Osteocyte (in vitro differentiated cells): ENCODE data around the gene MRPL24. TPM values are rescaled to one million over a fixed set of nuclear protein-coding genes. Genes with fewer than 3 reads are reported as not detected.
A peak's percentile ranks its signal among the peaks of the same experiment; 100 is the strongest.

Source experiments
- DNase-seq: peaks from one replicate; pipeline ENCODE4 v3.0.0; 2021; ENCODE audit warnings: mixed read lengths; ENCODE audit not compliant: unreplicated experiment; ENCODE audit errors: extremely low spot score
- H3K27ac Mint-ChIP-seq: one replicate; pipeline ENCODE4 v1.8.0; 2021; ENCODE audit warnings: mild to moderate bottlenecking, mixed read lengths; ENCODE audit not compliant: unreplicated experiment
- H3K27me3 Mint-ChIP-seq: one replicate; pipeline ENCODE4 v1.8.0; 2021; ENCODE audit warnings: mixed read lengths; ENCODE audit not compliant: unreplicated experiment
- H3K36me3 Mint-ChIP-seq: one replicate; pipeline ENCODE4 v1.8.0; 2021; ENCODE audit warnings: mixed read lengths; ENCODE audit not compliant: unreplicated experiment
- H3K4me1 Mint-ChIP-seq: one replicate; pipeline ENCODE4 v1.8.0; 2021; ENCODE audit warnings: mixed read lengths; ENCODE audit not compliant: unreplicated experiment
- H3K4me3 Mint-ChIP-seq: one replicate; pipeline ENCODE4 v1.8.0; 2021; ENCODE audit warnings: mild to moderate bottlenecking, moderate library complexity, mixed read lengths; ENCODE audit not compliant: unreplicated experiment
- H3K9me3 Mint-ChIP-seq: one replicate; pipeline ENCODE4 v1.8.0; 2021; ENCODE audit warnings: mixed read lengths; ENCODE audit not compliant: unreplicated experiment
- total RNA-seq: library from RNA; stranded (reverse); gene quantifications from 2 replicates; pipeline ENCODE4 v1.2.1, GENCODE V29; 2021
- TF ChIP-seq, protein P1 (sequence below): fragments of 200-600 bp; sonication (generic); IDR thresholded peaks from 2 replicates; pipeline ENCODE4 v1.5.0; 2021; ENCODE audit warnings: antibody characterized with exemption, mild to moderate bottlenecking, moderate library complexity

MRPL24 gene
- total RNA-seq, 1 donor from 2014 or later = 52.6 TPM

DNA sequence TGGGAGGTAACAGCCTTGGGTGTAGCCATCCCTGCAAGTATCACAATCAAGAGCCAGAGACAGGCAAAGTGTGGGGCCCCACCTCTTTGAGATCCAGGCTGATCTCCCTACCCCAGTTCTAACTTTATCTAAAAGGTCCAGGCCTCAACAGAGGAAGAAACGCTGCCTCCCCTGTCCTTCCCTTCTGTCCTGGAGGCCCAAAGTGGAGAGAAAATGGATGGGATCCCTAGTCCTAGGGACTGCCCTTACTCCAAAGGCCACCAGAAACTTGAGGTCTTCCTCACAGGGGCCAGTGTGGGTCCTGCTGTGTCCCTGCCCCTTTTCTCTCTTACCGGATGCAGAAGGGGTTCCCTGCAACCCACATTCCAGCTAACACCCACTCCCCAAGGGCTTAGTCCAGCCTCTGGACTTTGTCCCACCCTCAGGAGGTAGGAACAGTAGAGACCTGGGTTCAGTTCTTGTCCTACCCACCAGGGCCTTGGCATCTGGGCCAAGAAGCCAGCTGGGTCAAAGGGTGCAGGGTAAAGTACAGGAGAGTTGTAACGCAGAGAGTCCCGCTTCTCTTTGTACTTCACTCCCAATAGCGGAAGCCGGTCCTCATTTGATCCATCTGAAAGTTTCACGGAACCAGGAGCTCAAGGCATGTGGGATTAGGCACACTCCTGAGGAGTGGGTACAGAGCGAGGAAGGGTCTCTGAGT lies 8.7 kb upstream of the MRPL24 start:
- no peak for DNase-seq
- Mint-ChIP-seq H3K36me3 (peaks cover 5% of the 10 kb centered on the region), H3K4me3 (peak overlapping the region; percentile 88), H3K4me1 (peaks cover 67% of the 10 kb centered on the region), H3K9me3 (no peaks in the 10 kb centered on the region), H3K27ac (peak overlapping the region; percentile 100), H3K27me3 (no peaks in the 10 kb centered on the region)
- TF ChIP-seq, protein P1, sequence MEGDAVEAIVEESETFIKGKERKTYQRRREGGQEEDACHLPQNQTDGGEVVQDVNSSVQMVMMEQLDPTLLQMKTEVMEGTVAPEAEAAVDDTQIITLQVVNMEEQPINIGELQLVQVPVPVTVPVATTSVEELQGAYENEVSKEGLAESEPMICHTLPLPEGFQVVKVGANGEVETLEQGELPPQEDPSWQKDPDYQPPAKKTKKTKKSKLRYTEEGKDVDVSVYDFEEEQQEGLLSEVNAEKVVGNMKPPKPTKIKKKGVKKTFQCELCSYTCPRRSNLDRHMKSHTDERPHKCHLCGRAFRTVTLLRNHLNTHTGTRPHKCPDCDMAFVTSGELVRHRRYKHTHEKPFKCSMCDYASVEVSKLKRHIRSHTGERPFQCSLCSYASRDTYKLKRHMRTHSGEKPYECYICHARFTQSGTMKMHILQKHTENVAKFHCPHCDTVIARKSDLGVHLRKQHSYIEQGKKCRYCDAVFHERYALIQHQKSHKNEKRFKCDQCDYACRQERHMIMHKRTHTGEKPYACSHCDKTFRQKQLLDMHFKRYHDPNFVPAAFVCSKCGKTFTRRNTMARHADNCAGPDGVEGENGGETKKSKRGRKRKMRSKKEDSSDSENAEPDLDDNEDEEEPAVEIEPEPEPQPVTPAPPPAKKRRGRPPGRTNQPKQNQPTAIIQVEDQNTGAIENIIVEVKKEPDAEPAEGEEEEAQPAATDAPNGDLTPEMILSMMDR = no peak

DNA sequence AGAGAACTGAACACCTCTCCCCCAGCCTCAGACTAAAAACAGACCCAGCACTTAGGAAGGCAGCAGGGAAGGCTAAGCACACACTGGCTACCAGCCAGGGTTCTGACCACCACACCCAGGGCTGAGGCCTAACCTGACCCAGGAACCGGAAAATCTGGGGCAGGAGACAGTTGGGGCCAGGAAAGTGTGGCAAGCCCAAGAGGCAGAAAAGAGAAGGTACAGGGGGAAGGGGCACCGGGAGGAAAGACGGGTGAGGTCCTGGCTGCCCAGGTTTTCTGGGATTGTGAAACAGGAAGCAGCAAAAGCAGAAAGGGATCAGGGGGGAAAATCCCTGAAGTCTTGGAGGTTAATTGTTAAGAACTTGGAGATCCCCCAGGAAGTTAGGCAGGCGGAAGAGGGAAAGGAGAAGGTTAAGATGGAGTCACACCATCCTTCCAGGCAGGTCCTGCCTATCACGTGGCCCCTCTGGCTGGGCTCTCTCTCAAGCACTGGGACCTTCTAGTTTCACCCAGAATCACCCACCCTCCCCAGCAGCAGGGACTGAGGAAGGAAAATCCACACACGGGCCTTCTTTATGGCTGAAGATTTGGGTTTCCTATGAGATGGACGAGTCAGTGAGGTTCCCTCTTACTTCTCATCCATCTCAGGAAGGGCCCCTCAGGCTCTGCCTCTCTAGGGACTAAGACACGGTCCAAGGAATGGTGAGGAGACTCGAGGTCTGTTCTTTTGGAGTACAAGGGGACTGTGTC lies 8.0 kb upstream of the MRPL24 start:
- H3K36me3 Mint-ChIP-seq = peaks cover 7% of the 10 kb centered on the region
- H3K27me3 Mint-ChIP-seq = no peaks in the 10 kb centered on the region
- H3K4me3 Mint-ChIP-seq = peak overlapping the region; percentile 88
- TF ChIP-seq, protein P1 = no peak
- H3K4me1 Mint-ChIP-seq = peaks cover 67% of the 10 kb centered on the region
- no peak for DNase-seq
- peak overlapping the region; percentile 100 for H3K27ac Mint-ChIP-seq
- no peaks in the 10 kb centered on the region for H3K9me3 Mint-ChIP-seq

DNA sequence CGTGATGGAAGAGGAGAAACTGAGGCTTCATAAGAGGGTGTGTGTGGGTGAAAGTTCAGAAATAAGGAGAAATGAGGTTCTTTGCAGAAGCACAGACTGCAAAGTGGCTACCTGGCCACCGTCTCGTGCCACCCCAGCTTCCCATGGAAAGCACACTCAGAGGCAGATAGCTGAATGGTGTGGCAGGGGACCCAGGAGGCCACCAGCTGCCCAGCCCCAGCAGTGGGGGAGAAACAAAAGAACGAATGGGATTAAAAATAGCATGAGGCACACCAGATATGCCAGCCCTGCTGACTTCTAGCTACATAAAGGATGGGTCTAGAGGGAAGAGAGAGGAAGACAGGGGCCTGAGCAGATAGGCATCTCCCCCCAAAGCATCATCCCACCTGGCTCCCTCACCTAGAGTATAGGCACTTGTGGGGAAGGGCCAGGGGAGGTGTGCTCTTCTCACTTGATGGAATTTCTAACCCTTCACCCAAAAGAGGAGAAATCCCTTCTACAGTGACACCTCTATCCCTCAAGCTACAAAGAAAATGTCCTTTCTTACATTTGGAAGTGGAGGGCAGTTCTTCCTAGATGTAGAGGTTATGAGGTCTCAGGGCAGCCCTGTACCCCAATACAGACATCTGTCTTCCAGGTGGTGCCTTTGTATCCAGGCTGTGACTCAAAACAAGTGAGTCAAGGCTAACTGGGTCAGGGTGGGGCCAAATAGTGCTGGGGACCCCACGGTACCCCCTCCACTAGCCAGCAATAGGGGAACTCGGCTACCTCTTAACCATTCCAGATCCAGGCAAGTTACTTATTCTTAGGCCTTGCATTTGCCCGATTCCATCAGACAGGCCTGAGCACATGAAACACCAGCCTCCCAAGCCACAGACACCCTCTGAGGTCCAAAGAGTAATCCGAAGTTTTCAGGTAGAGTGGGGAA lies 7.1 kb upstream of the MRPL24 start:
- Mint-ChIP-seq H3K9me3 (no peaks in the 10 kb centered on the region), H3K4me3 (peak overlapping the region; percentile 88), H3K27ac (peak overlapping the region; percentile 100), H3K4me1 (peaks cover 62% of the 10 kb centered on the region), H3K27me3 (no peaks in the 10 kb centered on the region), H3K36me3 (peaks cover 10% of the 10 kb centered on the region)
- TF ChIP-seq, protein P1 = no peak
- DNase-seq = no peak

DNA sequence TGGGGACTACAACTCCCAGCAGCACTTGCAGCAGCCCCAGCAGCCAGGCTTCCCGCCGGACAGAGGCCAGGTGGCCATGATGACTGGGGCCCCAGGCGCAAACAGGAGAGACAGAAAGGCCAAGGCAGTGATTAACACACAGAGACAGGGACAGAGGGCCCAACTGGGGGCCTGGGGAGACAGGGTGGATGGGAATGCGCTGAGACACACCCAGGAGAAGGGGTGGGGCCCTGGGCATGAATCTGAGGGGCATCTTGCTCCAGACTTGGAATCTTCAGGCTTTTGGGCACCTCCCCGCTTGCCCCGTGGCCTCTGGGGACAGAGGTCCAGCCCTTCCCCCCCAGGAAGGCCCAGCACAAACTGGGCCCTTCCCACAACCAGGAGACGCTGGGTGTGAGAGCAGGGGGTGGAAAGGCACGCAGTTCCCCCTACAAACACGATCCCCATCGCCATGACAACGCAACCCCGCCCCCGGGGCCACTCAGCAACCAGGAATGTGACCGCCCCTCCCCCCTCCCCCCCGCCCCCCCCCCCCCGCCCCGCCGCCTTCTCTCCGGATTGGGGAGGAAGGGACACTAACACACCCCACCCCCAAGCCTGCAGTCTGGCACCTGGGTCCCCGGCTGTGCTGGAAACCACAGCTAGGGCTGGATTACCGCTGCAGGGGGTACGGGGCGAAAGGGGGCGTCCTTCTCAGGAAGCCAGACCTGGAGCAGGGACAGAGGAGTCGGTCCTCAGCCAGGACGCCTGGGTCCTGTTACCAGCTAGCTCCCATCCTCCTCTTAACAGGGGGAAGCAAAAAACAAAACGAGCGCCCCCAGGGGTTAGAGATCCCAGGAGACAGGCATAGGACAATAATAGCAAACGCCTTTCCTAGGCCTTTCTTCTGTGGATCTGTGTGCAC lies 6.1 kb upstream of the MRPL24 start:
- peaks cover 15% of the 10 kb centered on the region for H3K36me3 Mint-ChIP-seq
- peaks cover 56% of the 10 kb centered on the region for H3K4me1 Mint-ChIP-seq
- peak overlapping the region; percentile 100 for H3K27ac Mint-ChIP-seq
- no peaks in the 10 kb centered on the region for H3K27me3 Mint-ChIP-seq
- H3K9me3 Mint-ChIP-seq = no peaks in the 10 kb centered on the region
- DNase-seq = peak; percentile 97
- peak overlapping the region; percentile 88 for H3K4me3 Mint-ChIP-seq
- TF ChIP-seq, protein P1 = peak; percentile 18
